GM12874 (cell line): ENCODE measurements around the gene SARM1.

ENCODE experiments used
- CTCF ChIP-seq: IDR thresholded peaks from 2 replicates; pipeline ENCODE4 v1.5.1; 2011; ENCODE audit warnings: low read depth, mild to moderate bottlenecking, control low read depth, low read length, moderate library complexity; ENCODE audit not compliant: insufficient read depth

The SARM1 gene

GRCh38 chr17:28335959-28336871 lies 35.3 kb upstream of the SARM1 start:
- no peak for TF ChIP-seq CTCF

- no peak for TF ChIP-seq CTCF
These were observed 33.3 kb upstream of the SARM1 start for GRCh38 chr17:28338056-28338768.

- no peak for TF ChIP-seq CTCF
These were observed 32.1 kb upstream of the SARM1 start for GRCh38 chr17:28339431-28339830.

- TF ChIP-seq CTCF, result no peak
These were observed 31.1 kb upstream of the SARM1 start for GRCh38 chr17:28340374-28340773.

GRCh38 chr17:28341516-28341915 lies 30.0 kb upstream of the SARM1 start:
- no peak for TF ChIP-seq CTCF

- TF ChIP-seq CTCF, result no peak
These were observed 29.2 kb upstream of the SARM1 start for GRCh38 chr17:28342313-28342712.

- TF ChIP-seq CTCF, result no peak
These were observed 28.0 kb upstream of the SARM1 start for GRCh38 chr17:28343491-28343932.
